HG03521 (cell line): Measurements from ENCODE around the gene TMEM41B.
A peak's percentile ranks its signal among the peaks of the same experiment; 100 is the strongest.
"Not testable (repeated sequence)": the region's sequence is repeated elsewhere in the genome, so short reads cannot be mapped to it uniquely, and the experiment has no call there.

Experiments used
- ATAC-seq: cut with Tn5 transposase; IDR thresholded peaks from one replicate; pipeline ENCODE4 v1.9.1; 2021; ENCODE audit warnings: mild to moderate bottlenecking, moderate library complexity; ENCODE audit not compliant: unreplicated experiment

Gene TMEM41B, protein sequence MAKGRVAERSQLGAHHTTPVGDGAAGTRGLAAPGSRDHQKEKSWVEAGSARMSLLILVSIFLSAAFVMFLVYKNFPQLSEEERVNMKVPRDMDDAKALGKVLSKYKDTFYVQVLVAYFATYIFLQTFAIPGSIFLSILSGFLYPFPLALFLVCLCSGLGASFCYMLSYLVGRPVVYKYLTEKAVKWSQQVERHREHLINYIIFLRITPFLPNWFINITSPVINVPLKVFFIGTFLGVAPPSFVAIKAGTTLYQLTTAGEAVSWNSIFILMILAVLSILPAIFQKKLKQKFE

DNA sequence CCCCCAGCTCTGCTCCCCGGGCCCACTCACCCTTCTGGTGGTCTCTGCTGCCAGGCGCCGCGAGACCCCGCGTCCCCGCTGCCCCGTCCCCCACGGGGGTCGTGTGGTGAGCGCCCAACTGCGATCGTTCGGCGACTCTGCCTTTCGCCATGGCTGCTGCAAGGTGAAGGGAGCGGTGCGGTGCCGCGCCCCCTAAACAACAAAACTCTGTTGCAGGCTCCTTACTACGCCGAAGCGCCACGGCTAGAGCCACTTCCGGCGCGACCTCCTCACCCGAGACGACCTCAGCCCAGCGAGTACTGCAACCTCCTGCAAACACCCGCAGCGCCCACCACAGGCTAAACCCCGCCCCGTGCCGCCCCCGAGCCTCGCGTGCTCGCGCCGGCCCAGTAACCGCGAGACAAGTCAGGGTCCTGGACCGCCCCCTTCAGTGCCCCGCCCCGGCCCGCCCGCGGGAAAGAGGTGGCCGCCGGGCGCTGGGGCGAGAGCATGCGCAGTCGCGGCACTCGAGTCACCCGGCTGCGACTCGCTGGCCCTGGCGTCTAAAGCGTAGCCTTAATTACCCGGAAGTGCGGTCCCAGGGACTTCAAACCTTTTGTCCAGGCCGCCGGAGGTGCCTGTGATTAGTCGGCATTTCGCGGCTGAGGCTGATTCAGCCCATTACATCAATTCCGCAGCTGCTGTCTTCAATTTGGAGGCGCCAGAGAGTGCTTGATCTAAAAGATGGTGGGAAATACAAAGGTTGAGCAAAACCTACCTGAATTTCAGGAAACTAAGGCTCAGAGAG is at the start of gene TMEM41B:
Gene TMEM41B, minus strand, starts transcription at position 303 of the 787 bp plus-strand sequence. Its CDS starts 152 bp downstream, at position 151.
- ATAC-seq: peak; percentile 97

DNA sequence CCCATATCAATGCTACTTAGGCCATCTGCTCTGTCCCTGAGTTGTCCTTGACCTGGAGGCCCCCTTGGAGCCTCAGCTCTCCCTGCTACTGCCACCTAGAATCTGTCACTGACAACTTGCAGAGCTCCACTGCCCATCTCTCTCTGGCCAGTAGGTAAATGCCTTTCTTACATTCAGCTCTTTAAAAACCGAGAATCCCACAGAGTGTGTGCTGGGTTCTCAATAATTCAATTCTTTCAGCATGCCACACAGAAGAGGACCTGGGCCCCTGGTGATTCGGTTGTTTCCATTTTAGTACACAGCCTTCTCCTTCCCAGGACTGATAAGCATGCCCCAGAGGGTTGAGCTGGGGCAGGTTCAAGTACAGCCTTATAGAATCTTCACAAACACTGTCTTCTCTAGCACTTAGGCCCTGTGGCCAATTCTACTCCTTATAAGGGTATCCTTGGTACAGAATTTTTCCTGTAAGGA is 48.0 kb upstream of the TMEM41B start:
- ATAC-seq: no peak

DNA sequence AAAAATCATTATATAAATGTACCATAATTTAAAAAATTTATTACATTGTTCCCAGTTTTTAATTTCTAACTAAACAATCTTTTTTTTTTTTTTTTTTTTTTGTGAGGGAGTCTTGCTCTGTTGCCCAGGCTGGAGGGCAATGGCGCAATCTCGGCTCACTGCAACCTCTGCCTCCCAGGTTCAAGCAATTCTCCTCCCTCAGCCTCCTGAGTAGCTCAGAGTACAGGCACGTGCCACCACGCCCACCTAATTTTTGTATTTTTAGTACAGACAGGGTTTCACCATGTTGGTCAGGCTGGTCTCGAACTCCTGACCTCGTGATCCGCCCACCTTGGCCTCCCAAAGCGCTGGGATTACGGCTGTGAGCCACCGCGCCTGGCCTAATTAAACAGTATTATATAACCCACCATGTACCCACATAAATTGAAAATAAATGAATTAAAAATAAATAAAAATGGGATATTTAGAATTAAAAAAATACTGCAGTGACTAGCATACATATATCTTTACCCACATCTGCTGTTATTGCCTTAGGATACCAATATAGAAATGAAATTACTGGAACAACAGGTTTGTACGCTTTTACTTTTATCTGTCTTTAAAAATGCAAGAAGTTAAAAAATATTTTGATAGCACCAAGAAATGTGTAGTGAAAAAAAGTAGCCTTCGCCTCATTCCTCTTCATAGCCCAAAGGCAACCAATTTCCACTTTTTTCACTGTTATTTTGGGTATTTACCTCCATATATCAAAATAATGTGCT is 46.6 kb upstream of the TMEM41B start:
- ATAC-seq: not testable (repeated sequence)

DNA sequence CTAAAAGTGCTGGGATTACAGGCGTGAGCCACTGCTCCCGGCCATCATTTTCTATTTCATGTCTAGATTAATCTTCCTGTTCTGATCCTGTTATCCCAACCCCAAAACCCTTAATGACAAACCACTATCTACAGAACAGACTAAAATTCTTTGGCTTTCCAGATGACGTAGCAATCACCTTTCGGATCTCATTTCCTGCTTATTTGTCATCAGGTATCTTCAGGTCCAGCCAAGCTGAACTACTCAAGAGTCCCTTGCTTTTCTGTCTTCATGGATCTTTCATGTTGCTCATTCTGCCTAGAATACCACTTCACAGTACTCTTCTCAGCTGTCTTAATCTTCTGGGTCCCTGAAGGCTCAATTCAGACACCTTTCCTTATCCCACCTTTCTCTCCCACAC is 42.6 kb upstream of the TMEM41B start:
- ATAC-seq: no peak

DNA sequence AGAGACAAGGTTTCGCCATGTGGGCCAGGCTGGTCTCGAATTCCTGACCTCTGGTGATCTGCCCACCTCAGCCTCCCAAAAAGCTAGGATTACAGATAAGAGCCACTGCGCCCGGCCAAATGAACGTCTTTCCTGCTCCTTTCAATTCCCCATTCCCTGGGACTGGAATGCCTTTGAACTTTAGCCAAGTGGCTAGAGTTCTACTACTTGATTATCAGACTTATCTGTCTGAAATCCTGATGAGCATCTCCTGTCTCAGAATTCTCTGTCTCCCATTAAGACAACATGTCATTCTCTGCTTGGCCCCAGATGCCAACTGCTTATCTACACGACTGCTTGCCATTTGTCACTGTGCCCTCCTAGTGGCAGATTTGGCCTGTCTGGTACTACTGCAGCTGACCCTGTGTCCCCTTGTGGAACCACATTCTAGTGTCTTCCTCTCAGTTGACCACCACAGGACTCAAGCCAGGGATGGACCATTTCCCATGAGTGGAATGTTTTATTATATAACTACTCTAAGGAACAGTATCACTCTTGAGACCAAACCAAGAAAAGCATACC is 37.0 kb upstream of the TMEM41B start:
- no peak for ATAC-seq

DNA sequence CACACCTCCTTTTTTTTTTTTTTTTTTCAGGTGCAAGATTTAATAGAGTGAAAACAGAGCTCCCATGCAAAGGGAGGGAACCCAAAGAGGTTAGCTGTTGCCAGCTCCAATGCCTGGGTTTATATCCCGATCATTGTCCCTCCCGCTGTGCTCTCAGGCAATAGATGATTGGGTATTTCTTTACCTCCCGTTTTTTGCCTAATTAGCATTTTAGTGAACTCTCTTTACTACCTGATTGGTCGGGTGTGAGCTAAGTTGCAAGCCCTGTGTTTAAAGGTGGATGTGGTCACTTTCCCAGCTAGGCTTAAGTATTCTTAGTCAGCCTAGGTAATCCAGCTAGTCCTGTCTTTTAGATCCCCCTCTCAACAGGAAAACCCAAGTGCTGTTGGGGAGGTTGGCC is 33.4 kb upstream of the TMEM41B start:
- ATAC-seq: not testable (repeated sequence)

DNA sequence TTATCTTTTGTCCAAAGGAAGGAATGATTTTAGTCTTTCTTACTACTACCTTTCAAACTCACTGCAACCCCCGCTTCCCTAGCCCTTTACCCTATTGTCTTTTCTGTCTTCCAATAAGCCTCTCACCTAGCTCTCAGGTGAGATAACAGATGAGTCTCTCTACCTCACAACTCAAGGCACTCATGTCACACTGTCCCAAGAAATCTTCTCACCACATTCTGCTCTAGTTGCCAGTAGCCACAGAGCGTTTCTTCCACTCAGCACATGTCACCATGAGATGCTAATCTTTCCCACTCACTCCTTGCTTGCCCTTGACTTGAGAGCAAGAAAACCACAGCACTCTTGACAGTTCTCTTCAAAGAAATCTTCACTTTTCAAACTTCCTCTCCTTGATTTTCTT is 32.7 kb upstream of the TMEM41B start:
- ATAC-seq: no peak

DNA sequence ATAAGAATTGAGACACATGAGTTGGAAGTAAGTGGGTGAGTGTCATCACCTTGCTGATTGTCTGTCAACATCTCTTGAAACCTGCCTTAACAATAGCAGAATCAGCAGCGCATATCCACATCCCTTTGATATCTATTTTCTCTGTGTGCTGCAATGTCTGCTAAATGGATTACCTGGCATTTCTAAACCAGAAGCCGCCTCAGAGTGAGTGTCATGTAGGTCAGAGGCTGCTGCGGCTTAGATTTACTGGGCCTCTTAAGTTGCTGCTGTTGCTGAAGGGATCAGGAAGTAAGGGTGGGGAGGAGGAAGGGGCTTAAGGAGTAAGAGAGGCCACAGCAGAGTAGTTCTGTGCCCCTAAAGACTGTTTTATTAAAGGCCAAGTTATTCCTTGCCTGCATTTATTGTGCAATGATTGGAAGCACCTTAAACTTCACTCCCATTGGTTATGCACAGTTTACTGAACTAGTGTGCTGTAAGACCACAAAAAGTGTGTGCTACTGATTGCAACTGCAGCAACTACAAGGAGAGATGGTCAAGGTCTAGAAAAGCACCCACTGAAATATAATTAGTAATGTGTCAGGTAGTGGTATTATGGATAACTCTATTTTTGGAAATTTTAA is 29.8 kb upstream of the TMEM41B start:
- no peak for ATAC-seq

DNA sequence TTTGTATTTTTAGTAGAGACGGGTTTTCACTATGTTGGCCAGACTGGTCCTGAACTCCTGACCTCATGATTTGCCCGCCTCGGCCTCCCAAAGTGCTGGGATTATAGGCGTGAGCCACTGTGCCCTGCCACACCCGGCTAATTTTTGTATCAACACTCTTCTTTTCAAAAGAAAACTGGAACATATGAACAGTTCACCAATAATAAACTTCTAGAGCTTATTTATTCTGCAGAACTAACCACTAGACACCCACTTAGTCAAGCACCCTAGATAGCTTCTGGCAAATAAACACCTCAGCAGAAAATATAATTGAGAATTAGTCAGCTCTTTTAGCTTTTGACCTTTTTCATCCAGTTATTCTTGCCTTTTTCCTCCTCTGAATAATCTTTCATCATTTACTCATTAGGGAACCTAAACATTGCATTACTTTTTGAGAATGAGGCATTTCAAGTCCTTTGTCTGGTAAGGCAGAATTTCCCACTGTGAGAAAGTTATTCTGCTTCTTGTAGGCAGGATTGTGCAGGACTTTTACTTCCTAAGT is 27.3 kb upstream of the TMEM41B start:
- no peak for ATAC-seq

DNA sequence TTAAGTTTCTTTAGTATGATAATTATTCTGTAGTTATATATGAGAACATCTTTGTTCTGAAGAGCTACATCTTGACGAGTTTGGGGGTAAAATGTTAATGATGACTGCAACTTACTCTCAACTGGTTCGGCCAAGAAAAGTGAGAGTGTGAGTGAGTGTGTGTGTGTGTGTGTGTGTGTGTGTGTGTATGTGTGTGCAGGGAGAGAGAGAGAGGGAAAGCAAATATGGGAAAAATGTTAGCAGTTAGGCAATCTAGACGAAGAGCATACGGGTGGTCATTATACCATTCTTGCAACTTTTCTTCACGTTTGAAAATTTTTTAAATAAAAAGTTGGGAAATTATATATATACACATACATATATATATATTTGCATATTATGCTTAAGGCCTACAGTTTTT is 18.3 kb upstream of the TMEM41B start:
- ATAC-seq: no peak

DNA sequence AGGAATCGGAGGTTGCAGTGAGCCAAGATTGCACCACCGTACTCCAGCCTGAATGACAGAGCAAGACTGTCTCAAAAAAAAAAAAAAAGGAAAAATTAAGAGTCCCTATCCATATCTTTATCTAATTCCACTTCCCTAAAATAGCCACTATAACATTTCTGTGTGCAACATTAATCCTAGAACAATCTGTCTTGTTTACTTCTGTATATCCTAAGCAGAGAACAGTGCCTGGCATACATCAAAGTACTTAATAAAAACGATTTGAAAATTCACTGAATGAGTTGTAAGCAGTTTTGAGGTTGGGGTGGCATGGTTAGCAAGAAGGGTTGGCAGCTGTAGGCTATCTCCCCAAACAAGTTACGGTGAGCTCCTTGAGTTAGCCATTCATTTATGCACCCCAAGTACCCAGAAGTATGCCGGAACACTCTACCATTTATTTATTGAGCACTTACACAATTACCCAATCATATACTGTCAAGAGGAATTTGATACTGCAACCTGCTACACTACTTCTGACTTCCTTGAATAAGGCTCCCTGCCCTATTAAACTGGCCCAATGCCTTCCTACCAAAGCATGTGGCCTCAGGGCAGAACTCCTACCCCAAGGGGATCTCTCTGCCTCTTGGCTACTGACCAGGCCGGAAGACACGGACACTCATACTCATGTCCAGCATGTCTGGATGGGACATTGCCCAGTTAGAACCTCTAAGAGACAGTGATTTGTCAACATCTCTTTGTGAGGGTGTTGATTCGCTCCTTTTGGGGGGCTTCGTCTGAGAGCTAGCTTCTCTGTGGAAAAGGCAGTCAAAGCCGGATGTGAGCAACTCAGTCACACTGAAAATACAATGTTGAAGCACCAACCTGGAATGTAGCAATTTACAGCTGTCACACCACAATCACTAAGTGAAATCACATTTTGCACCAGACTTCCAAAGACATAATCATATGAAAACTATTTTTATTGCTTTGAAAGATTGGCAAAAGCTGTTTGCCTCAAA is 16.3 kb upstream of the TMEM41B start:
- ATAC-seq: no peak

DNA sequence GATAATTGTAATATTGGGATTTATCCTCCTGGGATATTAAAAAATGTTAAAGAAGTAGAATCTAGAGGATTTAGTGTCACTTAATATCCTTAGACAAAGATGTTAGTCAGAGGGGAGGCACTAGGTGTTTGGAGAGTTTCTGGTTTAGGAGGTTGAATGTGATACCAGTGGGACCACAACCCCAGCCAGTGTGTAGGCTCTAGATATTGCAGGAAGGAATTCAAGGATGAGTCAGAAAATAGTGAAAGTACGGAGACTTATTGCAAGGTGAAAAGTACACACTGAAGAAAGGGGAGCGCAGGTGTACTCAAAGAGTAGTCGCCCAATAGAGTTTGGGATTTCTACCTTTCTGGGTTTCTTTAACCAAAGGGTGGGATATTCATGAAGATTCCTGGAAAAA is 5.7 kb upstream of the TMEM41B start:
- ATAC-seq: no peak

DNA sequence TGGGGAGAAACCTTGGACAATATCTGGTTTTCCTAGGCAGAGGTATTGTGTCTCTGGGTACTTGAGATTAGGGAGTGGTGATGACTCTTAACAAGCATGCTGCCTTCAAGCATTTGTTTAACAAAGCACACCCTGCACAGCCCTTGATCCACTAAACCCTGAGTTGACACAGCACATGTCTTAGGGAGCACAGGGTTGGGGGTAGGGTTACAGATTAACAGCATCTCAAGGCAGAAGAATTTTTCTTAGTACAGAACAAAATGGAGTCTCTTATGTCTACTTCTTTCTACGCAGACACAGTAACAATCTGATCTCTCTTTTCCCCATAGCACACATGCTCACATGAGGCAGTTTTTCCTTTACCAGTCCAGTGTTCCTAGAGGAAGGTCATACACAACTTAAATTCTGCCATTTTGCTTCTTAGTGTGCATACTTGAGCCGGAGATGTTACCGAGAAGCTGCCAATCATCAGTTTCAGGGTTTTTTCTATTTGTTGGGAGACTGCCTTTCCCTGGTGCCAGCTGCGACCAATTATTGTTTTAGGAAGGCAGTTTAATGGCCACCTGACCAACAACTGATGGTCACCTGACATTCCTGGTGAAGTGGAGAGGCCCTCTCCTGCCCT is 5.1 kb upstream of the TMEM41B start:
- ATAC-seq: not testable (repeated sequence)

DNA sequence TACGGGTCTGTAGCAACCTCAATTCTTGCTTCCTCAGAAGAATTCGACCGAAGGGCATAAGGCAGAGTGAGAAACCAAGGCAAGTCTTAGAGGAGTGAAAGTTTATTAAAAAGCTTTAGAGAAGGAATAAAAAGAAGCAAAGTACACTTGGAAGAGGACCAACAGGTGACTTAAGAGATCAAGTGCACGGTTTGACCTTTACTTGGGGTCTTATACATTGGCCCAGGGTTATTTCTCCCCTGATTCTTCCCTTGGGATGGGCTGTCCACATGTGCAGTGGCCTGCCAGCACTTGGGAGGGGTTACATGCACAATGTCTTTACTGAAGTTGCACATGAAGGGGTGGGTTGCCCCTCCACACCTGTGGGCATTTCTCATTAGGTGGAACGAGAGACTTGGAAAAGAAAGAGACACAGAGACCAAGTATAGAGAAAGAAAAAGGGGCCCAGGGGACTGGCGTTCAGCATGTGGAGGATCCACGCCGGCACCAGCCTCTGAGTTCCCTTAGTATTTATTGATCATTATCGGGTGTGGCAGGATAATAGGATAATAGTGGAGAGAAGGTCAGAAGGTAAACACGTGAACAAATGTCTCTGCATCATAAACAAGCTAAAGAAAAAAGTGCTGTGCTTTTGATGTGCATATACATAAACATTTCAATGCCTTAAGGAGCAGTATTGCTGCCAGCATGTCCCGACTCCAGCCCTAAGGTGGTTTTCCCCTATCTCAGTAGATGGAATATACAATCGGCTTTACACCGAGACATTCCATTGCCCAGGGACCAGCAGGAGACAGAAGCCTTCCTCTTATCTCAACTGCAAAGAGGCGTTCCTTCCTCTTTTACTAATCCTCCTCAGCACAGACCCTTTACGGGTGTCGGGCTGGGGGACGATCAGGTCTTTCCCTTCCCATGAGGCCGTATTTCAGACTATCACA is 4.3 kb upstream of the TMEM41B start:
- not testable (repeated sequence) for ATAC-seq

DNA sequence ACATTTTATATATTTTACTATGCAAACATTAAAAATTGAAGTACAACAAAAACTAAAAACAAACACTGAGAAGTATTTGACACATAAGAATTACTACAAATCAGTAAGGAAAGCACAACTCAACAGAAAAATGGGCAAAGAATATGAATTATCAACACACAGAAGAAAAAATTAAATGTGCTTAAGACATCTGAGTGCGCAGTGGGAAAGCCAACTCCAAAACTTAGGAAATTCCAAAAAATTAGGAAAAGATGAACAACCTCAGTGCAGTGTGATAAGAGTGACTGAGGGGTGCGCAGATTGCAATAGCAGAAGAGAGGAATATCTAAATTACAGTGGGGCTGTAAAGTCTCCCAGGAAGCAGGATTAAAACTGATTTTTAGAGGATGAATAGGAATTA is 1.9 kb upstream of the TMEM41B start:
- ATAC-seq: no peak

DNA sequence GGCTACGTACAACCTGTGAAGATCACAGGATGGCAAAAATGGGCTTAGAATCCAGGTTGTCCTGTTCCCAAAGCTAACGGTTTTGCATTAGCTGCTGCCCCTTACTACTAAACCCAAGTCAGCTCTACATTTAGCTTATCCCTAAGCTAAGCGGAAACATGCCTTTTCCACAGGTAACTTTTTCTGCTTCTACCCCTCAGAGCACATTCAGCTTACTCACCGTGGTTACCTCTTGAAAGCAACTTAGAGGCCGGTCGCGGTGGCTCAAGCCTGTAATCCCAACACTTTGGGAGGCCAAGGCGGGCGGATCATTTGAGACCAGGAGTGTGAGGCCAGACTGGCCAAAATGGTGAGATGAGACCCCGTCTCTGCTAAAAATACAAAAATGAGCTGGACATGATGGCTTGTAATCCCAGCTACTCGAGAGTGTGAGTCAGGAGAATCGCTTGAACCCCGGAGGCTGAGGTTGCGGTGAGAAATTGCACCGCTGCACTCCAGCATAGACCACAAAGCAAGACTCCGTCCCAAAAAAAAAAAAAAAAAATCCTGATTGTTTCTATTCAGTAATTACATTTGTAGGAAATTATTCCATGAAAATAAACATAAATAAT is 790 bp upstream of the TMEM41B start:
- ATAC-seq: no peak

DNA sequence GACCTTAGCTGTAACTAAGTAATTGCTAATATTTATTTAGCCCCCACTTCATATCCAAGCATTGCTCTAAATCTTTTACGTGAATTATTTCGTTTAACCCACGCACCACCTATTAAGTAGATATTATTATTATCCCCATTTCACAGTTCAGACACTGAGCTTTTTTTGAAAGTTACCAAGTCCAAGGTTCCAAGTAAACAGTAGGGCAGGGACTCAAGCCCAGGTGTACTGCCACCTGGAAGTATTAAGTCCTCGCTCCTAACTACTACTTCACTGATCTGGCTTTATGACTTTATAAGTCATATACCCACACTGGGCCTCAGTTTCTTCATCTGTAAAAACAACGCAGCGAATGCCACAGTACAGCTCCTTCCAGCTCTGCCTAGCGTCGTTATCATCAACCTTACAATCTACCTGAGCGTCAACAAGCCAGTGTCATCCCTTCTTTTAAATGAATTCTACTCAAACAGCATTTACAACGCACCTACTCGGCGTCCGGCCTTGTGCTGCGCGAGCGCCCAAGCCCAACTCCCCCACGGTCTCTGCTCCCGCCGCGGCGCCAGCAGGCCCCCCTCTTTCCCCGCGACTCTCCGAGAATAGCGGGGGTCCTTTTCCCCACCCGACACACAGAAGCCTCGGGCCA is 624 bp downstream of the TMEM41B start:
- ATAC-seq: peak; percentile 1
